Prostate gland (tissue), 2 donors: ENCODE measurements around the gene HTR1D.

Experiments used
- CTCF ChIP-seq, 4 experiments: fragments of 200-600 bp in 2 of 4; fragments of 450-650 bp in 2 of 4; sonication (generic) in 2 of 4; IDR thresholded peaks; 1 replicate in 3 of 4; 2 replicates in 1 of 4; pipeline ENCODE4 v1.5.1; 2016 to 2019; ENCODE audit warnings: antibody characterized with exemption in 4 of 4, mild to moderate bottlenecking in 2 of 4, moderate library complexity in 2 of 4
- POLR2A ChIP-seq: fragments of 450-650 bp; IDR thresholded peaks from one replicate; pipeline ENCODE4 v1.6.1; 2016; ENCODE audit warnings: antibody characterized with exemption, mild to moderate bottlenecking

GRCh38 chr1:23247276-23247675, 30.0 kb upstream of the HTR1D start:
- TF ChIP-seq CTCF (IDR thresholded peaks at IDR 0.05): no peak
- TF ChIP-seq POLR2A: no peak
